K562 (cell line): ENCODE data around the gene DCUN1D1. TPM values are rescaled to one million over a fixed set of nuclear protein-coding genes. Genes with fewer than 3 reads are reported as not detected.
A peak's percentile ranks its signal among the peaks of the same experiment; 100 is the strongest.

Experiments used
- C11orf30 ChIP-seq: fragments of 450-650 bp; IDR thresholded peaks from 2 replicates; pipeline ENCODE4 v1.6.1; 2016; ENCODE audit warnings: low read depth, mild to moderate bottlenecking
- CHAMP1 ChIP-seq: fragments of 450-650 bp; IDR thresholded peaks from 2 replicates; pipeline ENCODE4 v1.6.1; 2016; ENCODE audit warnings: mild to moderate bottlenecking
- CXXC5 ChIP-seq: fragments of 250-450 bp; sonication (Bioruptor Pico); IDR thresholded peaks from 2 replicates; pipeline ENCODE4 v1.8.0; 2022; ENCODE audit warnings: inconsistent platforms, mild to moderate bottlenecking, moderate library complexity
- EGR1 ChIP-seq: fragments of 450-650 bp; conservative IDR thresholded peaks from 2 replicates; pipeline ENCODE4 v1.6.1; 2017; ENCODE audit warnings: mild to moderate bottlenecking
- ETV1 ChIP-seq: fragments of 450-650 bp; conservative IDR thresholded peaks from 2 replicates; pipeline ENCODE4 v1.6.1; 2016; ENCODE audit warnings: missing genetic modification characterization, control low read depth, low read depth, missing compliant biosample characterization
- JUND ChIP-seq, 2 experiments: IDR thresholded peaks; 2 replicates in 1 of 2; 3 replicates in 1 of 2; pipeline ENCODE4 v1.6.1; 2011; ENCODE audit warnings: borderline replicate concordance in 2 of 2, low read depth in 2 of 2, low read length in 2 of 2, improper control_type of control experiment in 1 of 2, missing biosample characterization in 1 of 2, missing genetic modification characterization in 1 of 2, missing genetic modification reagents in 1 of 2
- L3MBTL2 ChIP-seq: fragments of 450-650 bp; IDR thresholded peaks from 2 replicates; pipeline ENCODE4 v1.6.1; 2016; ENCODE audit warnings: mild to moderate bottlenecking, moderate library complexity
- MAFK ChIP-seq: IDR thresholded peaks from 2 replicates; pipeline ENCODE4 v1.6.1; 2011; ENCODE audit warnings: low read length, improper control_type of control experiment
- MYNN ChIP-seq, 2 experiments: sonication (generic); formaldehyde crosslinking in 1 of 2; IDR thresholded peaks; 2 replicates each; pipeline versions ENCODE4 v1.5.0 to v1.6.1; 2016 to 2020; ENCODE audit warnings: antibody characterized with exemption in 1 of 2, missing genetic modification reagents in 1 of 2
- RAD51 ChIP-seq: fragments of 450-650 bp; IDR thresholded peaks from 2 replicates; pipeline ENCODE4 v1.7.1; 2016; ENCODE audit warnings: low read depth, mild to moderate bottlenecking, borderline replicate concordance
- RBM17 ChIP-seq: fragments of 200-400 bp; formaldehyde crosslinking; IDR thresholded peaks from 2 replicates; pipeline ENCODE4 v1.6.1; 2017; ENCODE audit warnings: low read depth, mild to moderate bottlenecking, low read length, borderline replicate concordance
- SMAD4 ChIP-seq: fragments of 250-450 bp; sonication (Bioruptor Pico); conservative IDR thresholded peaks from 2 replicates; pipeline ENCODE4 v1.8.0; 2021; ENCODE audit warnings: inconsistent platforms, mild to moderate bottlenecking, moderate library complexity
- USF1 ChIP-seq: sonication (generic); formaldehyde crosslinking; IDR thresholded peaks from 2 replicates; pipeline ENCODE4 v1.9.0; 2022; ENCODE audit warnings: mild to moderate bottlenecking, missing genetic modification reagents
- USF2 ChIP-seq: sonication (generic); formaldehyde crosslinking; IDR thresholded peaks from 2 replicates; pipeline ENCODE4 v1.5.0; 2020; ENCODE audit warnings: missing genetic modification reagents
- ZNF253 ChIP-seq: fragments of 250-450 bp; sonication (Bioruptor Pico); conservative IDR thresholded peaks from 2 replicates; pipeline ENCODE4 v1.6.1; 2021; ENCODE audit warnings: mild to moderate bottlenecking
- ZNF316 ChIP-seq: fragments of 450-650 bp; IDR thresholded peaks from 2 replicates; pipeline ENCODE4 v1.6.1; 2016
- polyA plus RNA-seq, 8 experiments: library from polyadenylated mRNA; depleted of rRNA in 4 of 8; stranded (reverse) in 5 of 8; unstranded in 3 of 8; fragments of >200 nt; fragmentation: Nextera tagmentation in 2 of 8; fragmentation: Illumina TruSeq in 1 of 8; extraction: Ambion mirVana in 2 of 8; extraction: Trizol in 1 of 8; gene quantifications; 2 replicates each; pipeline versions ENCODE4 v1.2.1 to v1.2.3, GENCODE V29; 2011 to 2014; ENCODE audit warnings: inconsistent platforms in 1 of 8, missing spikeins in 1 of 8
- total RNA-seq, 7 experiments: library from RNA; depleted of rRNA in 6 of 7; stranded (reverse); fragments of >200 nt in 6 of 7; fragmentation: Illumina TruSeq in 2 of 7; extraction: Trizol in 2 of 7; gene quantifications; 2 replicates each; pipeline versions ENCODE4 v1.2.1 to v1.2.3, GENCODE V29; 2011 to 2021; ENCODE audit warnings: low replicate concordance in 1 of 7

The DCUN1D1 gene
- total and polyA plus RNA-seq, 9 of the 15 experiments (the other 6 are each of a cell fraction or from before 2014, with no cell fraction given), result 11.4 to 46.8 (median 28.2) TPM

GRCh38 chr3:182959474-182960350 lies 20.6 kb downstream of the DCUN1D1 start (continued):
- TF ChIP-seq L3MBTL2, result 0 out of 2 replicates have a peak, but pooled peaks have one; percentile 20
- peak; percentile 71 for TF ChIP-seq USF1 (CRISPR knock-in tag)
- no peak for TF ChIP-seq ZNF253
- 0 out of 2 replicates have a peak, but pooled peaks have one; percentile 60 for TF ChIP-seq MYNN (IDR thresholded peaks at IDR 0.05)
- no peak for TF ChIP-seq MYNN (CRISPR knock-in tag; IDR thresholded peaks at IDR 0.05)
- 0 out of 2 replicates have a peak, but pooled peaks have one; percentile 23 for TF ChIP-seq CXXC5 (CRISPR knock-in tag)
- TF ChIP-seq EGR1, result no peak
- 0 out of 2 replicates have a peak, but pooled peaks have one; percentile 55 for TF ChIP-seq SMAD4 (CRISPR knock-in tag)
- TF ChIP-seq ETV1 (tag), result 0 out of 2 replicates have a peak, but pooled peaks have one; percentile 26
- TF ChIP-seq CHAMP1, result no peak
- TF ChIP-seq USF2 (CRISPR knock-in tag), result peak; percentile 76
- TF ChIP-seq JUND (IDR thresholded peaks at IDR 0.05; ENCODE audit: borderline replicate concordance, low read depth, low read length), result no peak
- peak; percentile 13; the same call in 1 of the 3 replicates for TF ChIP-seq JUND (tag; IDR thresholded peaks at IDR 0.05; ENCODE audit: borderline replicate concordance, low read depth, low read length)
- TF ChIP-seq C11orf30, result peak; percentile 87
- peak; percentile 40 for TF ChIP-seq MAFK
- TF ChIP-seq RAD51, result peak; percentile 58; the same call in 1 of the 2 replicates
- TF ChIP-seq ZNF316, result peak; percentile 91
- no peak for TF ChIP-seq RBM17
